HepG2 (cell line): ENCODE measurements around the gene CCDC170. TPM values are rescaled to one million over a fixed set of nuclear protein-coding genes. Genes with fewer than 3 reads are reported as not detected.

Experiments used
- ATAC-seq: fragments of 200-7000 bp; cut with Tn5 transposase; 3 replicates; pipeline ENCODE4 v1.9.1; 2020; ENCODE audit warnings: mild to moderate bottlenecking, moderate library complexity
- BruUV-seq: library from RNA; stranded (reverse); fragments of 400-500 nt; replicated peaks from 2 replicates; lab custom pipeline; 2021; lab: Mats Ljungman, UMichigan
- CTCF ChIA-PET: fragments of 300-600 bp; formaldehyde crosslinking; extraction: SDS; loops from one replicate; lab custom pipeline; 2021; ENCODE audit warnings: low total read pairs, inconsistent platforms, low intra/inter-chr PET ratio; lab: Yijun Ruan, JAX
- POLR2A ChIA-PET: fragments of 350-600 bp; sonication (Branson Sonifier 250); formaldehyde crosslinking; loops from one replicate; lab custom pipeline; 2020; ENCODE audit warnings: antibody characterized with exemption, inconsistent platforms; lab: Yijun Ruan, JAX
- DNase-seq: peaks from one replicate; pipeline ENCODE4 v3.0.0-alpha.2; 2015; ENCODE audit warnings: low spot score
- FAIRE-seq: peaks from 3 replicates; lab custom pipeline; 2011; peaks lifted over from hg19 to GRCh38; lab: Jason Lieb, UNC
- H2AFZ ChIP-seq: one replicate; pipeline ENCODE4 v1.6.1; 2011; ENCODE audit warnings: low read length, inconsistent platforms
- H3K27ac ChIP-seq: fragments of 300-600 bp; 3 replicates; pipeline ENCODE4 v1.8.0; 2011; ENCODE audit warnings: mixed run types, mild to moderate bottlenecking, mixed read lengths, low read length, inconsistent platforms; ENCODE audit not compliant: insufficient read depth; ENCODE audit errors: extremely low read length
- H3K27me3 ChIP-seq, 2 experiments: fragments of 200-600 bp in 1 of 2; 2 replicates in 1 of 2; 3 replicates in 1 of 2; pipeline versions ENCODE4 v1.6.0 to v1.8.0; 2011; ENCODE audit warnings: low read length in 2 of 2, mild to moderate bottlenecking in 2 of 2, moderate library complexity in 2 of 2, inconsistent platforms in 1 of 2; ENCODE audit not compliant: insufficient read depth in 2 of 2, control insufficient read depth in 1 of 2
- H3K36me3 ChIP-seq, 2 experiments: fragments of 200-600 bp in 1 of 2; replicated peaks in 1 of 2; 2 replicates in 1 of 2; 3 replicates in 1 of 2; pipeline versions ENCODE4 v1.5.1 to v1.8.0; 2011; ENCODE audit warnings: low read length in 2 of 2, inconsistent platforms in 1 of 2; ENCODE audit not compliant: insufficient read depth in 2 of 2, control insufficient read depth in 1 of 2
- H3K4me1 ChIP-seq: 2 replicates; pipeline ENCODE4 v1.5.1; 2012; ENCODE audit warnings: low read length, inconsistent platforms; ENCODE audit not compliant: insufficient read depth
- H3K4me2 ChIP-seq: 2 replicates; pipeline ENCODE4 v1.6.0; 2011; ENCODE audit warnings: low read depth, low read length, inconsistent platforms
- H3K4me3 ChIP-seq, 3 experiments: fragments of 200-600 bp in 1 of 3; sonication (generic), shearing (Covaris generic) in 1 of 3; replicated peaks in 1 of 3; 2 replicates each; pipeline ENCODE4 v1.5.1; 2011 to 2016; ENCODE audit warnings: low read length in 3 of 3, inconsistent platforms in 2 of 3, low read depth in 2 of 3, mild to moderate bottlenecking in 2 of 3, control low read depth in 1 of 3, mixed read lengths in 1 of 3; ENCODE audit not compliant: insufficient read depth in 1 of 3
- H3K79me2 ChIP-seq: one replicate; pipeline ENCODE4 v1.6.1; 2011; ENCODE audit warnings: low read length, inconsistent platforms; ENCODE audit not compliant: insufficient read depth
- H3K9ac ChIP-seq: 2 replicates; pipeline ENCODE4 v1.6.0; 2011; ENCODE audit warnings: mild to moderate bottlenecking, low read depth, low read length, inconsistent platforms; ENCODE audit not compliant: insufficient read depth
- H3K9me3 ChIP-seq: 2 replicates; pipeline ENCODE4 v1.5.1; 2012; ENCODE audit warnings: mild to moderate bottlenecking, low read length
- H4K20me1 ChIP-seq: 2 replicates; pipeline ENCODE4 v1.6.0; 2011; ENCODE audit warnings: inconsistent platforms, mild to moderate bottlenecking, low read length, moderate library complexity; ENCODE audit not compliant: insufficient read depth
- ASH2L ChIP-seq: fragments of 300-600, 200-600 bp; sonication (generic); IDR thresholded peaks from 2 replicates; pipeline ENCODE4 v1.7.0; 2017; ENCODE audit warnings: low read depth, mild to moderate bottlenecking, moderate library complexity, mixed read lengths, low read length; ENCODE audit not compliant: insufficient read length
- DNMT3B ChIP-seq: conservative IDR thresholded peaks from 2 replicates; pipeline ENCODE4 v1.6.1; 2016; ENCODE audit warnings: missing biosample characterization, control low read depth
- FOSL2 ChIP-seq: sonication (generic); formaldehyde crosslinking; IDR thresholded peaks from 2 replicates; pipeline ENCODE4 v1.4.0; 2020; ENCODE audit warnings: missing genetic modification reagents
- GPN1 ChIP-seq: sonication (generic); formaldehyde crosslinking; IDR thresholded peaks from 2 replicates; pipeline ENCODE4 v1.5.1; 2020; ENCODE audit warnings: missing genetic modification reagents, borderline replicate concordance
- HNF4G ChIP-seq, 2 experiments: sonication (generic) in 1 of 2; formaldehyde crosslinking in 1 of 2; IDR thresholded peaks; 2 replicates each; pipeline versions ENCODE4 v1.4.0 to v1.6.1; 2011 to 2020; ENCODE audit warnings: borderline replicate concordance in 2 of 2, low read depth in 2 of 2, mild to moderate bottlenecking in 2 of 2, low read length in 1 of 2, missing genetic modification reagents in 1 of 2, moderate library complexity in 1 of 2
- MTF2 ChIP-seq: sonication (generic); formaldehyde crosslinking; IDR thresholded peaks from 2 replicates; pipeline ENCODE4 v1.5.0; 2020; ENCODE audit warnings: missing genetic modification reagents, borderline replicate concordance
- POLR2G ChIP-seq: fragments of 200-400 bp; formaldehyde crosslinking; IDR thresholded peaks from 2 replicates; pipeline ENCODE4 v1.6.1; 2018; ENCODE audit warnings: mild to moderate bottlenecking, low read depth, low read length, moderate library complexity
- RBFOX2 ChIP-seq: fragments of 200-400 bp; formaldehyde crosslinking; IDR thresholded peaks from 2 replicates; pipeline ENCODE4 v1.6.1; 2017; ENCODE audit warnings: low read depth, mild to moderate bottlenecking, low read length
- SAFB2 ChIP-seq: sonication (generic); formaldehyde crosslinking; IDR thresholded peaks from 2 replicates; pipeline ENCODE4 v1.5.1; 2020; ENCODE audit warnings: missing genetic modification reagents, low read depth, mild to moderate bottlenecking, borderline replicate concordance
- SMARCE1 ChIP-seq: fragments of 450-650 bp; IDR thresholded peaks from 2 replicates; pipeline ENCODE4 v1.6.1; 2017; ENCODE audit warnings: borderline replicate concordance
- TEAD3 ChIP-seq: optimal IDR thresholded peaks from 2 replicates; pipeline ENCODE3; 2016; ENCODE audit warnings: borderline replicate concordance
- ZBTB3 ChIP-seq: sonication (generic); formaldehyde crosslinking; IDR thresholded peaks from 2 replicates; pipeline ENCODE4 v1.4.0; 2020; ENCODE audit warnings: low read depth, mild to moderate bottlenecking, moderate library complexity, missing genetic modification reagents, borderline replicate concordance
- ZFP36L1 ChIP-seq: sonication (generic); formaldehyde crosslinking; IDR thresholded peaks from 2 replicates; pipeline ENCODE4 v1.8.0; 2022; ENCODE audit warnings: mild to moderate bottlenecking, missing genetic modification reagents, moderate library complexity
- ZNF629 ChIP-seq: sonication (generic); formaldehyde crosslinking; conservative IDR thresholded peaks from 2 replicates; pipeline ENCODE4 v1.5.0; 2020; ENCODE audit warnings: missing genetic modification reagents
- WGBS: methylation state at CpG from one replicate; pipeline ENCODE4 v1.1.6; 2017; ENCODE audit warnings: low lambda C conversion rate; 5-methylcytosine and 5-hydroxymethylcytosine counted together
- in situ Hi-C: cut with HindIII; loops from 2 replicates; pipeline ENCODE4 v1.10.0; 2017; ENCODE audit warnings: low pct_unique_long_range_greater_than_20kb; ENCODE audit not compliant: extremely low pct_ligation_motif_present
- intact Hi-C: fragments of 100-400 bp; cut with micrococcal nuclease; formaldehyde crosslinking; loops from one replicate; pipeline ENCODE4 v1.10.0; 2022; ENCODE audit not compliant: unreplicated experiment
- polyA plus RNA-seq, 8 experiments: library from polyadenylated mRNA; depleted of rRNA in 3 of 8; stranded (reverse) in 7 of 8; unstranded in 1 of 8; fragments of >200 nt; fragmentation: Illumina TruSeq in 4 of 8; extraction: Trizol in 4 of 8; gene quantifications; 2 replicates each; pipeline versions ENCODE4 v1.2.1 to v1.2.3, GENCODE V29; 2011 to 2016; ENCODE audit warnings: low read depth in 4 of 8, missing spikeins in 1 of 8, mixed read lengths in 1 of 8; ENCODE audit not compliant: insufficient read depth in 1 of 8
- total RNA-seq, 5 experiments: library from RNA; depleted of rRNA; stranded (reverse); fragments of >200 nt; fragmentation: Illumina TruSeq; extraction: Trizol; gene quantifications; 2 replicates each; pipeline ENCODE4 v1.2.3, GENCODE V29; 2016; ENCODE audit warnings: low read depth in 1 of 5
- TF ChIP-seq, protein P1 (sequence below): sonication (generic); formaldehyde crosslinking; IDR thresholded peaks from 2 replicates; pipeline ENCODE4 v1.4.0; 2020; ENCODE audit warnings: missing genetic modification reagents

The CCDC170 gene
- total and polyA plus RNA-seq, 2 of the 13 experiments (the other 11 are each of a cell fraction or from before 2014, with no cell fraction given), result 0.90 to 5.1 TPM

DNA sequence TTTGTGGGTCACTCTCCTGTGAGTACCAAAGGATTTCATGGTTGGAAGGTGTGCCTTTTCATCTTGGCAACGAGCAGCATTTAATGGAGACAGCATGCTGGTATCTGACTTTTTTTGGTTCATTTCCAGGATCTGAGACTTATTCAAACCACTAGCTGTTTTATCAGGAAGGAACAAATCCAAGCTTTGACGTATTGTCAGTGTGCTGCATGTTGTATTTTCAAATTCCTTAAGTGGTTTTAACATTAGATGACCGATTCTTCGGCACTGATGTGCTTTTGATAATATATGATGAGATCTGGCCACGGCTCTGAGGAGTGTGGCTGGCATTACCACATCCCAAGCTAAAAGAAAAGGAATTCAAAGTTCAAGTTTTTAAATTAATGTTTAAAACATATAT is 48.3 kb upstream of the CCDC170 start:
- no peak overlapping the region for H3K9ac ChIP-seq
- H3K79me2 ChIP-seq, result peaks cover 87% of the 10 kb centered on the region
- no peaks in the 10 kb centered on the region for H3K27me3 ChIP-seq
- peaks cover 43% of the 10 kb centered on the region for H4K20me1 ChIP-seq
- H3K4me3 ChIP-seq, result no peak overlapping the region
- in situ Hi-C loops (no loop called here), intact Hi-C loops (loop anchor here (10.0 kb wide), 2 partner anchors 679 to 819 kb away; no protein-coding TSS in a partner anchor)
- ATAC-seq (no peak), FAIRE-seq (no peak), DNase-seq (no peak)
- no peak overlapping the region for H3K27ac ChIP-seq
- H3K4me2 ChIP-seq, result no peak overlapping the region; the same call in 1 of the 2 replicates
- CTCF ChIA-PET, result no interaction called here
- POLR2A ChIA-PET, result interaction anchor here (1.6 to 1.8 kb wide), 2 partner anchors 8 to 55 kb away, joined by 5 to 20 read pairs; no protein-coding TSS in a partner anchor
- 0 out of 2 replicates have a peak, but pooled peaks have one; percentile 11 for TF ChIP-seq POLR2G
- TF ChIP-seq ZBTB3 (CRISPR knock-in tag), result no peak
- no peak for TF ChIP-seq GPN1 (CRISPR knock-in tag)
- no peak for TF ChIP-seq ZFP36L1
- no peak for TF ChIP-seq TEAD3 (CRISPR knock-in tag)
- no peak for TF ChIP-seq MTF2 (CRISPR knock-in tag)
- H3K36me3 ChIP-seq, result peaks cover 7 to 19% of the 10 kb centered on the region in 2 experiments
- no peak overlapping the region for H2AFZ ChIP-seq
- WGBS, result 94% methylated on average over 5 of the region's 5 CpGs
- H3K9me3 ChIP-seq, result no peaks in the 10 kb centered on the region
- H3K4me1 ChIP-seq, result peaks cover 91% of the 10 kb centered on the region
- no TSS peak for BruUV-seq

DNA sequence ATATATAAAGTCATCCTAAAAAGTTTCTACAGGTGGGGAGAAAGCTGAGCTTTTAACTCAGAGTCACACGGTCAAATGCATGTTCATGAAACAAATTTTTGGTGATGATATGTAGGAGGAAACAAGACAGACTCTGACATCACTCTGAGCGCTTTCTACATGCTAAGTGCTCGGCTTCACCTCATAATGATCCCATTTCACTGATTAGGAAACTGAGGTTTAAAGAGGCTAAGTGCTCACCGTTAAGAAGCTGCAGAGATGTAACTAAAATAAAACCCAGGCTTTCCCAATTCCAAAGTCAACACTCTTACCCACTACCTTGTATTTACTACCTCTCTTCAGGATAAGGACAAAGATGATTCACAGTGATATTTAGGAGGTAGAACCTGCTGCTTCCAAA is 46.6 kb upstream of the CCDC170 start:
- Histone ChIP-seq H3K79me2 (peaks cover 78% of the 10 kb centered on the region), H3K27me3 (peaks cover 0 to 2% of the 10 kb centered on the region in 2 experiments; a peak in 1 of 5 replicates), H3K4me1 (peaks cover 74% of the 10 kb centered on the region), H3K36me3 (peaks cover 7 to 19% of the 10 kb centered on the region in 2 experiments), H3K27ac (peak overlapping the region; percentile 42), H3K4me2 (no peak overlapping the region), H3K9me3 (no peaks in the 10 kb centered on the region), H3K9ac (no peak overlapping the region), H4K20me1 (peaks cover 25% of the 10 kb centered on the region), H2AFZ (no peak overlapping the region), H3K4me3 (no peak overlapping the region)
- in situ Hi-C loops (no loop called here), intact Hi-C loops (loop anchor here (10.0 kb wide), 2 partner anchors 678 to 818 kb away; no protein-coding TSS in a partner anchor)
- no TSS peak for BruUV-seq
- no peak for DNase-seq
- ATAC-seq, result no peak
- WGBS, result 83% methylated on average over 4 of the region's 4 CpGs
- POLR2A ChIA-PET, result no interaction called here
- CTCF ChIA-PET, result no interaction called here
- FAIRE-seq, result no peak
- TF ChIP-seq HNF4G (IDR thresholded peaks at IDR 0.05; ENCODE audit: borderline replicate concordance, low read depth, low read length), result no peak
- TF ChIP-seq HNF4G (CRISPR knock-in tag; IDR thresholded peaks at IDR 0.05; ENCODE audit: borderline replicate concordance, low read depth), result no peak
- no peak for TF ChIP-seq FOSL2 (CRISPR knock-in tag)
- no peak for TF ChIP-seq SAFB2 (CRISPR knock-in tag)
- TF ChIP-seq, protein P1, sequence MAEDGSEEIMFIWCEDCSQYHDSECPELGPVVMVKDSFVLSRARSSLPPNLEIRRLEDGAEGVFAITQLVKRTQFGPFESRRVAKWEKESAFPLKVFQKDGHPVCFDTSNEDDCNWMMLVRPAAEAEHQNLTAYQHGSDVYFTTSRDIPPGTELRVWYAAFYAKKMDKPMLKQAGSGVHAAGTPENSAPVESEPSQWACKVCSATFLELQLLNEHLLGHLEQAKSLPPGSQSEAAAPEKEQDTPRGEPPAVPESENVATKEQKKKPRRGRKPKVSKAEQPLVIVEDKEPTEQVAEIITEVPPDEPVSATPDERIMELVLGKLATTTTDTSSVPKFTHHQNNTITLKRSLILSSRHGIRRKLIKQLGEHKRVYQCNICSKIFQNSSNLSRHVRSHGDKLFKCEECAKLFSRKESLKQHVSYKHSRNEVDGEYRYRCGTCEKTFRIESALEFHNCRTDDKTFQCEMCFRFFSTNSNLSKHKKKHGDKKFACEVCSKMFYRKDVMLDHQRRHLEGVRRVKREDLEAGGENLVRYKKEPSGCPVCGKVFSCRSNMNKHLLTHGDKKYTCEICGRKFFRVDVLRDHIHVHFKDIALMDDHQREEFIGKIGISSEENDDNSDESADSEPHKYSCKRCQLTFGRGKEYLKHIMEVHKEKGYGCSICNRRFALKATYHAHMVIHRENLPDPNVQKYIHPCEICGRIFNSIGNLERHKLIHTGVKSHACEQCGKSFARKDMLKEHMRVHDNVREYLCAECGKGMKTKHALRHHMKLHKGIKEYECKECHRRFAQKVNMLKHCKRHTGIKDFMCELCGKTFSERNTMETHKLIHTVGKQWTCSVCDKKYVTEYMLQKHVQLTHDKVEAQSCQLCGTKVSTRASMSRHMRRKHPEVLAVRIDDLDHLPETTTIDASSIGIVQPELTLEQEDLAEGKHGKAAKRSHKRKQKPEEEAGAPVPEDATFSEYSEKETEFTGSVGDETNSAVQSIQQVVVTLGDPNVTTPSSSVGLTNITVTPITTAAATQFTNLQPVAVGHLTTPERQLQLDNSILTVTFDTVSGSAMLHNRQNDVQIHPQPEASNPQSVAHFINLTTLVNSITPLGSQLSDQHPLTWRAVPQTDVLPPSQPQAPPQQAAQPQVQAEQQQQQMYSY (CRISPR knock-in tag), result no peak
- no peak for TF ChIP-seq DNMT3B (CRISPR knock-in tag)
- TF ChIP-seq ASH2L, result no peak
- TF ChIP-seq ZNF629 (CRISPR knock-in tag), result peak; percentile 94
- no peak for TF ChIP-seq SMARCE1
- peak; percentile 57; the same call in 1 of the 2 replicates for TF ChIP-seq RBFOX2
